Measurements from ENCODE around the gene PCDHGA1. TPM values are rescaled to one million over a fixed set of nuclear protein-coding genes. Genes with fewer than 3 reads are reported as not detected.
A peak's percentile ranks its signal among the peaks of the same experiment; 100 is the strongest.

PCDHGA1 gene
- total RNA-seq, 4 donors from 2014 or later: 0.26 to 0.38 (median 0.33) TPM

DNA sequence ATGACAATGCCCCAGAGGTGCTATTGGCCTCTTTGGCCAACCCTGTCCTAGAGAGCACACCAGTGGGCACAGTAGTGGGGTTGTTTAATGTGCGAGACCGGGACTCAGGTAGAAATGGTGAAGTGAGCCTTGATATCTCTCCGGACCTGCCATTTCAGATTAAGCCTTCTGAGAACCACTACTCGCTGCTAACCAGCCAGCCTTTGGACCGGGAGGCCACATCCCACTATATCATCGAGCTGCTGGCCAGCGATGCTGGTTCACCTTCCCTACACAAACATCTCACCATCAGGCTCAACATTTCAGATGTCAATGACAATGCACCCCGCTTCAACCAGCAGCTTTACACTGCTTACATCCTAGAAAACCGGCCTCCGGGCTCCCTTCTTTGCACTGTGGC, 160.0 kb downstream of the PCDHGA1 start:
- Histone ChIP-seq H3K27ac (no peak overlapping the region), H3K4me3 (no peak overlapping the region), H3K9me3 (no peaks in the 10 kb centered on the region), H3K27me3 (peaks cover 4% of the 10 kb centered on the region), H3K4me1 (peaks cover 33% of the 10 kb centered on the region), H3K36me3 (peaks cover 33% of the 10 kb centered on the region)
- no peak for TF ChIP-seq POLR2AphosphoS5 (IDR thresholded peaks at IDR 0.05)
- TF ChIP-seq, protein P1, sequence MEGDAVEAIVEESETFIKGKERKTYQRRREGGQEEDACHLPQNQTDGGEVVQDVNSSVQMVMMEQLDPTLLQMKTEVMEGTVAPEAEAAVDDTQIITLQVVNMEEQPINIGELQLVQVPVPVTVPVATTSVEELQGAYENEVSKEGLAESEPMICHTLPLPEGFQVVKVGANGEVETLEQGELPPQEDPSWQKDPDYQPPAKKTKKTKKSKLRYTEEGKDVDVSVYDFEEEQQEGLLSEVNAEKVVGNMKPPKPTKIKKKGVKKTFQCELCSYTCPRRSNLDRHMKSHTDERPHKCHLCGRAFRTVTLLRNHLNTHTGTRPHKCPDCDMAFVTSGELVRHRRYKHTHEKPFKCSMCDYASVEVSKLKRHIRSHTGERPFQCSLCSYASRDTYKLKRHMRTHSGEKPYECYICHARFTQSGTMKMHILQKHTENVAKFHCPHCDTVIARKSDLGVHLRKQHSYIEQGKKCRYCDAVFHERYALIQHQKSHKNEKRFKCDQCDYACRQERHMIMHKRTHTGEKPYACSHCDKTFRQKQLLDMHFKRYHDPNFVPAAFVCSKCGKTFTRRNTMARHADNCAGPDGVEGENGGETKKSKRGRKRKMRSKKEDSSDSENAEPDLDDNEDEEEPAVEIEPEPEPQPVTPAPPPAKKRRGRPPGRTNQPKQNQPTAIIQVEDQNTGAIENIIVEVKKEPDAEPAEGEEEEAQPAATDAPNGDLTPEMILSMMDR (IDR thresholded peaks at IDR 0.05): no peak
- no peak for TF ChIP-seq POLR2A (IDR thresholded peaks at IDR 0.05)
- WGBS: 97% methylated on average over 10 of the region's 10 CpGs
- DNase-seq (ENCODE audit: low spot score in 2 of 2): no peak

DNA sequence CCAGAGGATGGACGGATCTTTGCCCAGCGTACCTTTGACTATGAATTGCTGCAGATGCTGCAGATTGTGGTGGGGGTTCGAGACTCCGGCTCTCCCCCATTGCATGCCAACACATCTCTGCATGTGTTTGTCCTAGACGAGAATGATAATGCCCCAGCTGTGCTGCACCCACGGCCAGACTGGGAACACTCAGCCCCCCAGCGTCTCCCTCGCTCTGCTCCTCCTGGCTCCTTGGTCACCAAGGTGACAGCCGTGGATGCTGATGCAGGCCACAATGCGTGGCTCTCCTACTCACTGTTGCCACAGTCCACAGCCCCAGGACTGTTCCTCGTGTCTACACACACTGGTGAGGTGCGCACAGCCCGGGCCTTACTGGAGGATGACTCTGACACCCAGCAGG, 160.5 kb downstream of the PCDHGA1 start:
- Histone ChIP-seq H3K27me3 (peaks cover 4% of the 10 kb centered on the region), H3K36me3 (peaks cover 35% of the 10 kb centered on the region), H3K9me3 (no peaks in the 10 kb centered on the region), H3K4me1 (peaks cover 30% of the 10 kb centered on the region), H3K4me3 (no peak overlapping the region), H3K27ac (no peak overlapping the region)
- TF ChIP-seq EP300 (IDR thresholded peaks at IDR 0.05): no peak
- TF ChIP-seq POLR2AphosphoS5 (IDR thresholded peaks at IDR 0.05): no peak
- TF ChIP-seq, protein P1 (IDR thresholded peaks at IDR 0.05): no peak
- TF ChIP-seq POLR2A (IDR thresholded peaks at IDR 0.05): no peak
- 95% methylated on average over 7 of the region's 13 CpGs for WGBS
- no peak for DNase-seq (ENCODE audit: low spot score in 2 of 2)

DNA sequence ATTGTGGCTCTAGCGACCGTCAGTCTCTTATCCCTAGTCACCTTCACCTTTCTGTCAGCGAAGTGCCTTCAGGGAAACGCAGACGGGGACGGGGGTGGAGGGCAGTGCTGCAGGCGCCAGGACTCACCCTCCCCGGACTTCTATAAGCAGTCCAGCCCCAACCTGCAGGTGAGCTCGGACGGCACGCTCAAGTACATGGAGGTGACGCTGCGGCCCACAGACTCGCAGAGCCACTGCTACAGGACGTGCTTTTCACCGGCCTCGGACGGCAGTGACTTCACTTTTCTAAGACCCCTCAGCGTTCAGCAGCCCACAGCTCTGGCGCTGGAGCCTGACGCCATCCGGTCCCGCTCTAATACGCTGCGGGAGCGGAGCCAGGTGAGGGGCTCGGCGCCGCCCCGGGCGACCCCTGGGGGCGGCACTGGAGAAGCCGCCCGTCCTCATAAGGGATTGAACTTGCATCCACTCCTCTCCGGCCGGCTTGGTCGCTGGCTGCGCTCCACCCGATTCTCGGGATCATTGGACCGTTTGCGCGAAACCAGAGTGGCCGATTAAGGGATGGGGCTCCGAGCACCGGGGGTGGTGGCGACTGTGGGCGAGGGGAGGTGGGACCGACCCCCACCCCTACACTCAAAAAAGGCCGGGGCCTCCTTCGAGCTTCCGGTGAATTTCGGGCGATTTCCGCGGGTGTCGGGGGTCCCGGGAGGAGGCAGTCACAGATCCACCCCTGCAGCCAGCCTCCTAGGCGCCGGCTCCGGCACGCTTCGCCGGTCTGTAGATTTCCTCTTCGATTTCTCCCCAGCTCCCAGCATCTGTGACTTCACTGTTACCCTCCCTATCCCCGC, 161.2 kb downstream of the PCDHGA1 start:
- DNase-seq (ENCODE audit: low spot score in 2 of 2): no peak
- peaks cover 37% of the 10 kb centered on the region for H3K36me3 ChIP-seq
- TF ChIP-seq POLR2AphosphoS5 (IDR thresholded peaks at IDR 0.05) (no peak), EP300 (IDR thresholded peaks at IDR 0.05) (no peak), POLR2A (IDR thresholded peaks at IDR 0.05) (no peak)
- TF ChIP-seq, protein P1 (IDR thresholded peaks at IDR 0.05): no peak
- no peaks in the 10 kb centered on the region for H3K9me3 ChIP-seq
- H3K4me3 ChIP-seq: no peak overlapping the region
- 83% methylated on average over 49 of the region's 66 CpGs for WGBS
- peaks cover 30% of the 10 kb centered on the region for H3K4me1 ChIP-seq
- peaks cover 4% of the 10 kb centered on the region for H3K27me3 ChIP-seq
- no peak overlapping the region for H3K27ac ChIP-seq

DNA sequence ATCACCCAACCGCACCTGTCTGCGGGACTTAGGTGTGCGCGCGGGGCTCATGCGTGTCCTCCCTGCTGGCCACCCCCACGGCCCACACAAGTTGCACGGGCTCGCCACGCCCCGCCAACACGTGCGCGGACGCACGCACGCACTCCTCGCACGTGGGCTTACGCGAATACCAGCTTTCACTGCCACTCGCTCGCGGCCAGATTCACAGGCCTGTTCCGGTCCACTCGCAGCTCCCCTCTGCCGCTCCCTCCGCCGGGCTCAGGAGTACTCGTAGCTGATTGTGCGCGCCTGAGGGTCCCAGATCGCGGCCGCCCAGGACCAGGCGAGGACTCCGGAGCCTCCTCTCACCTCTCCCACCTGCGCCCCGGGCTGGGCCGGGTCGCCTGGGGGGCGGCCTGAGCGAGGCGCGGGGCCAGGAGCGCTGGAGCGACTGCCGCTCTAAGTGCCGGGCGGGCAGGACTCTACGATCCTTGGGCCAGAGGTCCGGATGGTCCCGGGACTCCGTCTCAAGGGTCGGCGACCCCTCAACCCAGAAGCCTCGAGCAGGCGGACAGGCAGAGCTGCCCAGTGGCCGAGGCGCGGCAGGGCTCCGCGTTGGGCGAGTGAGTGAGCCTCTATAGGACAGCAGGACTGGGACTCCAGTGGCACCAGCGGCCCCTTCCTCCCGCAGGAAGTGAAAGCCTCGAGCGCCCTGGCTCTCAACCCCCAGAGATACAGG, 162.0 kb downstream of the PCDHGA1 start:
- Histone ChIP-seq H3K4me3 (peak overlapping the region; percentile 18), H3K4me1 (peaks cover 30% of the 10 kb centered on the region)
- 77% methylated on average over 60 of the region's 68 CpGs for WGBS

More for the DNA sequence above, 162.0 kb downstream of the PCDHGA1 start:
- peaks cover 34% of the 10 kb centered on the region for H3K36me3 ChIP-seq
- TF ChIP-seq POLR2AphosphoS5 (IDR thresholded peaks at IDR 0.05) (no peak), POLR2A (IDR thresholded peaks at IDR 0.05) (no peak), EP300 (IDR thresholded peaks at IDR 0.05) (no peak)
- TF ChIP-seq, protein P1 (IDR thresholded peaks at IDR 0.05): no peak
- no peaks in the 10 kb centered on the region for H3K9me3 ChIP-seq
- no peak for DNase-seq (ENCODE audit: low spot score in 2 of 2)
- no peak overlapping the region for H3K27ac ChIP-seq
- H3K27me3 ChIP-seq: peaks cover 4% of the 10 kb centered on the region
